Right ventricle myocardium inferior (tissue), 1 donor: ENCODE measurements around the gene PC. TPM values are rescaled to one million over a fixed set of nuclear protein-coding genes. Genes with fewer than 3 reads are reported as not detected.
"Not testable (repeated sequence)": the region's sequence is repeated elsewhere in the genome, so short reads cannot be mapped to it uniquely, and the experiment has no call there.

Experiments used
- ATAC-seq: fragments of 200-7000 bp; cut with Tn5 transposase; one replicate; pipeline ENCODE4 v1.9.1; 2020; ENCODE audit warnings: mild to moderate bottlenecking, moderate library complexity
- DNase-seq: peaks from one replicate; pipeline ENCODE4 v3.0.0; 2021; ENCODE audit errors: missing footprints
- intact Hi-C: fragments of 100-400 bp; cut with DNase I; formaldehyde crosslinking; loops from one replicate; pipeline ENCODE4 v1.11.0; 2022
- long read RNA-seq: library from polyadenylated mRNA; unstranded; transcript quantifications from one replicate; pipeline ENCODE4 v2.0.0, GENCODE V29; 2021
- total RNA-seq: library from RNA; stranded (reverse); fragmentation: NEBNext Ultra II Directional; extraction: Animal tissue kit (Norgen Biotek cat#: 25700); gene quantifications from one replicate; pipeline ENCODE4 v1.2.1, GENCODE V29; 2021
- donor health status: DM: no; HTN: yes; CAD: no; lungs with severe emphysema.

The PC gene, protein sequence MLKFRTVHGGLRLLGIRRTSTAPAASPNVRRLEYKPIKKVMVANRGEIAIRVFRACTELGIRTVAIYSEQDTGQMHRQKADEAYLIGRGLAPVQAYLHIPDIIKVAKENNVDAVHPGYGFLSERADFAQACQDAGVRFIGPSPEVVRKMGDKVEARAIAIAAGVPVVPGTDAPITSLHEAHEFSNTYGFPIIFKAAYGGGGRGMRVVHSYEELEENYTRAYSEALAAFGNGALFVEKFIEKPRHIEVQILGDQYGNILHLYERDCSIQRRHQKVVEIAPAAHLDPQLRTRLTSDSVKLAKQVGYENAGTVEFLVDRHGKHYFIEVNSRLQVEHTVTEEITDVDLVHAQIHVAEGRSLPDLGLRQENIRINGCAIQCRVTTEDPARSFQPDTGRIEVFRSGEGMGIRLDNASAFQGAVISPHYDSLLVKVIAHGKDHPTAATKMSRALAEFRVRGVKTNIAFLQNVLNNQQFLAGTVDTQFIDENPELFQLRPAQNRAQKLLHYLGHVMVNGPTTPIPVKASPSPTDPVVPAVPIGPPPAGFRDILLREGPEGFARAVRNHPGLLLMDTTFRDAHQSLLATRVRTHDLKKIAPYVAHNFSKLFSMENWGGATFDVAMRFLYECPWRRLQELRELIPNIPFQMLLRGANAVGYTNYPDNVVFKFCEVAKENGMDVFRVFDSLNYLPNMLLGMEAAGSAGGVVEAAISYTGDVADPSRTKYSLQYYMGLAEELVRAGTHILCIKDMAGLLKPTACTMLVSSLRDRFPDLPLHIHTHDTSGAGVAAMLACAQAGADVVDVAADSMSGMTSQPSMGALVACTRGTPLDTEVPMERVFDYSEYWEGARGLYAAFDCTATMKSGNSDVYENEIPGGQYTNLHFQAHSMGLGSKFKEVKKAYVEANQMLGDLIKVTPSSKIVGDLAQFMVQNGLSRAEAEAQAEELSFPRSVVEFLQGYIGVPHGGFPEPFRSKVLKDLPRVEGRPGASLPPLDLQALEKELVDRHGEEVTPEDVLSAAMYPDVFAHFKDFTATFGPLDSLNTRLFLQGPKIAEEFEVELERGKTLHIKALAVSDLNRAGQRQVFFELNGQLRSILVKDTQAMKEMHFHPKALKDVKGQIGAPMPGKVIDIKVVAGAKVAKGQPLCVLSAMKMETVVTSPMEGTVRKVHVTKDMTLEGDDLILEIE
- total RNA-seq = 7.5 TPM
- long read RNA-seq, full-length matches to known transcripts = 2 of 2 reads
- long read RNA-seq, partial matches to known transcripts = 0 of 2 reads
- long read RNA-seq, other reads (novel, unspliced or antisense) = 0 of 2 reads

DNA sequence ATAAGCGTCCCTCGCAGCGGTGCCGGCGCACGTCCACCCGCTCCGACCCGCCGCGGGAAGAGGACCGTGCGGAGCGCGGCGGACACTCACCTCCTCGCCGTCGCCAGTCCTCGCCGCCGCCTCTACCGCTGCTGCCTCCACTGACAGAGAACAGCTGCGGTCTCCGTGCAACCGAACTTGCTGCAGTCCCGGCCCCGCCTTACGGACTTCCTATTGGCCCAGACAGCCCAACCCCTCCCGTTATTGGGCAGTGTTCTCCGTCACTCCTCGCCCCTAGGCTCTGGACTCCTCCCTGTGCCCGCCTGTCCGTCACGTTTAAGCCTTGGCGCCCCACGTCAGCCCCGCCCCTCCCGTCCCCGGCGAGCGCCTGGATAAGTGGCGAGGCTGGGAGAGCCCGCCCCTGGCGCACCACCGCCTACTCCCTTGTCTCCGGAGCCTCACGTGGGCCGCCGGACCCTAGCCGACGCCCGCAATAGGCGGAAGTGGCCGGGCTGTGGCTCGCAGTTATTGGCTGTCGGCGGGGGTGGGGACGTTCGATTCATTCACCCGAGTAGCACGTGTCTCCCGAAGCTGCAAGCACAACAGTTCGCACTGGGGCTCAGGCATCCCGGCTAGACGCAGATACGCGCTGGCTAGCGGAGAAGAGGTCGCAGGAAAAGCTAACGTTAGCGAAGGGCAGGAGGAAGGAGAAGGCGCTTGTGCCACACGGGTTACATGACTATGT is at the start of gene PC:
PC (minus strand) TSS at position 152 of the 724 bp plus-strand sequence. CDS start 86,224 bp downstream, outside the sequence.
- ATAC-seq (peak; percentile 100), DNase-seq (peak; percentile 100)
- intact Hi-C loops = loop anchor here (5.0 kb wide), 1 partner anchor 101 kb away; the partner anchor contains the start of gene LRFN4

DNA sequence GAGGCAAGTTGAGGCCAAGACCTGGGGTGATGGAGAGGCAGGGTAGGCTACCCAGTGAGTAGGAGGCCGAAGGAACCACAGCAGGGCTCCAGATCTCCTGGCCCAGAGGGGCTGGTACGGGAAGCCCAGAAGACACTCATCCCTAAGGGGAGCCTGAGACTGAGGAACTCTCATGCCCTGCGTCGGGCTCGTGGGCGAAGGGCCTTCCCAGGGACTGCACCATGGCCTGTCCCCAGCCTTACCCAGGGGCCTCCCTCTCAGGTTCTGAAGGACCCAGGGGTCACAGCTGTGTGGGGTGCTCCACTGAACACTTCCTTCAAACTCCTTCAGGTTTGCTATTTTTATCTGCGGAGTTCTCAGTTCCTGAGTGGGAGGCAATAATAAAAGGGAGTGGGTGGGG is 48.9 kb upstream of the PC start:
- ATAC-seq = no peak
- peak; percentile 65 for DNase-seq
- intact Hi-C loops = no loop called here

- intact Hi-C loops = no loop called here
- ATAC-seq = peak; percentile 49
These were observed 48.1 kb upstream of the PC start for GRCh38 chr11:67006029-67006884.

DNA sequence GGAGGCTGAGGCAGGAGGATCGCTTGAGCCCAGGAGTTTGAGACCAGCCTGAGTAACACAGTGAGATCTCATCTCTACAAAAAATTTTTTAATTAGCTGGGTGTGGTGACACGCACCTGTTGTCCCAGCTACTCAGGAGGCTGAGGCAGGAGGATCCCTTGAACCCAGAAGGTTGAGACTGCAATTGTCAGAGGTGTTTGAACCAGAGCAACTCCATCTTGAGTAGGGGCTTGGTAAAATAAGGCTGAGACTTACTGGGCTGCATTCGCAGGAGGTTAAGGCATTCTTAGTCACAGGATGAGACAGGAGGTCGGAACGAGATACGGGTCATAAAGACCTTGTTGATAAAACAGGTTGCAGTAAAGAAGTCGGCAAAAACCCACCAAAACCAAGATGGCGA is 47.0 kb upstream of the PC start:
- intact Hi-C loops, ATAC-seq: not testable (repeated sequence)
- DNase-seq = peak; percentile 34

More at GRCh38 chr11:67006029-67006884, 48.1 kb upstream of the PC start:
- DNase-seq = peak; percentile 68

DNA sequence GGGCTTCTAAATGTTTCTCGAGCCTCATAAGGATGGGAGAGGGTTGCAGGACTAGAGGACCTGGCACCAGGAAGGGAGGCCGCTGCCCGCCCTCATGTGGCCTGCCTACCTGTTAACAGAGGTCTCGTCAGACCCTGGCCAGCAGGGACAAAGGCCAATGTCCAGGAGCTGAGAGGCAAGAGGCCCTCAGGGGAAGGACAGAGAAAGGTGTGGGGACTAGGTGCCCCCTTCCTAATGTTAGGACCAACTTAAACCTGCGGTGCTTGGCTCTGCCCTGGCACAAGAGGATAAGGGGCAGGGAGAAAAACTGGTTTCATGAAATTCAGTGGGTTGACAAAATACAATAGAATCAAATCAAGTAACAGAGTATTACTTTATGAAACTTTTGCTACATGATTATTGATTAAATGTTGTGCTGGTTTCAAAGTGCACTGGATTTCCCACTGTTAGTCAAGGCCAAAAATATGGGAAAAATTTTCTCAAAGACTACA is 44.8 kb upstream of the PC start:
- intact Hi-C loops = no loop called here
- ATAC-seq (no peak), DNase-seq (no peak)

DNA sequence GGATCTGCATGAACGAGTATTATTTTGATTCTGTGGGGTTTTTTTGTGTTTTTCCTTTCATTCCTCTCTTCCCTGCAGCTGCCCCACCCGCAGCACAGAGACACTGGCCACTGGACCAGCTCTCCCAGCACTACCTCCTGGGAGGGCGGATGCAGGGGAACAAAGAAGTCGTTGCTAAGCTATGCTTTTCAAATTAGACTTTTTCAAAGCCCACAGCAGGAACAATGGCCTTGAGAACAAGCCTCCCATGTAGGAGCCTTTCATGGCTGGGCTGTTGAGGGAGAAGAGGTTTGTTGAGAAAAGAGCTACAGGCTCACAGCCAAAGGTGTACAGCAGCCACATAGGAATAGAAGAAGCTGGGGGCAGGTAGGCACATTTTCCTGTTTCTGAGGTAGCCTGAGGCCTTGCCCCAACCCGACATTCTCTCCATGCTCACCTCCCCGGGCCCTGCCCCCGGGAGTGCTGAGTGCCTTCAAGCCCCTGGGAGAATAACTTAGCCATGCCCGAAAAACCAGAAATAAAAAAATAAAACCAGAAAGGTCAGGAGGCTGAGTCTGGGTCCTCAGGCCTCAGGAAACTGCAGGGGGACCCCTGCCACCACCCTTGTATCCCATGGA is 44.2 kb upstream of the PC start:
- no peak for ATAC-seq

GRCh38 chr11:67001332-67001731 is 43.1 kb upstream of the PC start:
- intact Hi-C loops = no loop called here
- ATAC-seq = no peak
- DNase-seq = no peak

More for the DNA sequence above, 44.2 kb upstream of the PC start:
- peak; percentile 43 for DNase-seq
- intact Hi-C loops = no loop called here

DNA sequence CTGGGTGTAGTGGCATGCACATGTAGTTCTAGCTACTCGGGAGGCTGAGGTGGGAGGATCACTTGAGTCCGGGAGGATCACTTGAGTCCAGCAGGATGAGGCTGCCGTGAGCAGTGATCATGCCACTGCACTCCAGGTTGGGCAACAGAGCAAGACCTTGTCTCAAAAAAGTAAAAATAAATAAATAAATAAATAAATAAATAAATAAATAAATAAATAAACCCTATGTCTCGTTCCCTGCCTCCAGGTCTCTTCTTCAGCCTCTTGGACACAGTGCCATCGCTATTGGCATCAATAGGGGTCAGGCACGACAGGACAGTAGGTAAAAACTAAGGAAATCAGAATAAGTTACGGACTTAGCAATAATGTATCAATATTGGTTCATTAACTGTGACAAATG is 41.4 kb upstream of the PC start:
- intact Hi-C loops = no loop called here
- DNase-seq (peak; percentile 5), ATAC-seq (no peak)

DNA sequence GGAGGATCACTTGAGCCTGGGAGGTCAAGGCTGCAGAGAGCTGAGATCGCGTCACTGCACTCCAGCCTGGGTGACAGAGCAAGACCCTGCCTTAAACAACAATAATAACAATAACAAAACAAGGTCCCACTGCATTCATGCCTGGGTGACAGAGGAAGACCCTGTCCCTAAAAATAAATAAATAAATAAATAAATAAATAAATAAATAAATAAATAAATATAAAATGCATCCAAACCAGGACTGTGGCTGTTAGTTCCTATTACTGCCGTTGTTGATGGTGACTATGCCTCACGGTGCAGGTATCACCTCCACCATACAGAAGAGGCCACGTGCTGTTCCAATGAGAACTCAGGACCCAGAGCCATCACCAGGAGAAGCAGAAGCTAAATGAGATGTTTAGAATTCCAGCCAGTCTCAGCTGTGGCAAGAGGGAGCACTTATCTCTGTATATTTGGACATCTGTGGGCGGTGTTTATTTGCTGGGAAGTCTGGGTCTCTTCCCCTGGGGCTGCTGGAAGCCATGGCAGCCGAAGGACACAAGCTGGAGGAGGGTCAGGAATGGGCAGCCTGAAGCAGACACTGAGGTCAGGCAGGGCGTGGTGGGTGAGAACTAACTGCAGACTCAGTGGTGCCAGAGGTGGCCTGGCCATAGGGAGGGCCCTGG is 38.6 kb upstream of the PC start:
- intact Hi-C loops = no loop called here
- DNase-seq (peak; percentile 37), ATAC-seq (no peak)

DNA sequence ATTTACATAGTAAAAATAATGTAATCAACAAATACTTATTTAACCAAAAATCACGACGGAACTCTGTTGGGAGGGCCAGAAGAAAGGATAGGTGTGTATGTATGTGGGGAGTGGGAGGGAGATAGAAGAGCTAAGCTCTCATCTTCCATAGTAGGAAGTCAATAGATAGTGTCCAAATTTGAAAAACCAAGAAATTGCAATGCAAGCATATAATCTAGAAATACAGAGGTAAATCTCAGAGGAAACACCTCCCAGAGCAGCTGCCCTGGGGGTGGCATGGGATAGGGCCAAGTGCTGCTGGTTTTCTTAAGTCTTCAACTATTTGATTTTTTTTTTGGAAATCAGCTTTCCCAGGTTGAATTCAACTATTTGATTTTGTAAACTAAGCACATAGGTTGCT is 33.9 kb upstream of the PC start:
- no peak for DNase-seq
- ATAC-seq = no peak
- intact Hi-C loops = no loop called here

GRCh38 chr11:66989360-66989759 is 31.2 kb upstream of the PC start:
- DNase-seq = peak; percentile 43
- ATAC-seq, intact Hi-C loops: not testable (repeated sequence)

GRCh38 chr11:66988741-66989140 is 30.6 kb upstream of the PC start:
- ATAC-seq, intact Hi-C loops: not testable (repeated sequence)
- DNase-seq = peak; percentile 14

GRCh38 chr11:66987924-66988637 is 29.9 kb upstream of the PC start:
- ATAC-seq (no peak), DNase-seq (peak; percentile 37)
- intact Hi-C loops = no loop called here

GRCh38 chr11:66987158-66987620 is 29.0 kb upstream of the PC start:
- intact Hi-C loops = no loop called here
- DNase-seq (peak; percentile 39), ATAC-seq (no peak)

GRCh38 chr11:66986178-66986545 is 28.0 kb upstream of the PC start:
- DNase-seq (no peak), ATAC-seq (no peak)
- intact Hi-C loops = no loop called here
